Measurements from ENCODE around the gene GFPT2. TPM values are rescaled to one million over a fixed set of nuclear protein-coding genes. Genes with fewer than 3 reads are reported as not detected.

Gene GFPT2
- total and polyA plus RNA-seq, 9 of the 15 experiments (the other 6 are each of a cell fraction or from before 2014, with no cell fraction given) = 0.07 to 0.14 (median 0.08) TPM; not detected in 6

GRCh38 chr5:180328296-180329137 lies 24.6 kb downstream of the GFPT2 start:
- ChIA-PET CTCF (ENCODE audit: low intra/inter-chr PET ratio) (interaction anchor here (1.0 to 1.9 kb wide), 2 partner anchors 35 to 202 kb away, joined by 5 to 12 read pairs; no protein-coding TSS in a partner anchor), POLR2A (interaction anchor here (0.6 to 1.0 kb wide), 6 partner anchors 10 to 282 kb away, joined by 3 to 4 read pairs (median 3); partner anchors contain the start of gene GFPT2)
- H2AFZ ChIP-seq (ENCODE audit: low read depth, low read length) = no peak overlapping the region
- intact Hi-C loops (cut with micrococcal nuclease) = loop anchor here (1.0 kb wide), 2 partner anchors 35 to 127 kb away; no protein-coding TSS in a partner anchor
- WGBS (ENCODE audit: insufficient coverage, low coverage, missing lambda C conversion rate) = 18% methylated on average over 30 of the region's 31 CpGs
- peak; percentile 94 for FAIRE-seq
- H3K9me1 ChIP-seq (ENCODE audit: control insufficient read depth, insufficient read depth, low read length) = peaks cover 2% of the 10 kb centered on the region
- BruUV-seq (replicated peaks) = no TSS peak
- peaks cover 29 to 56% of the 10 kb centered on the region in 2 experiments for H3K27me3 ChIP-seq (ENCODE audit: control insufficient read depth in 2 of 2, insufficient read depth in 2 of 2, low read length in 2 of 2)
- in situ Hi-C loops (cut with MboI) = no loop called here
- no peak overlapping the region; the same call in 1 of the 2 replicates for H3K4me2 ChIP-seq (ENCODE audit: insufficient read depth, low read length)
- H3K9me3 ChIP-seq (replicated peaks; ENCODE audit: control insufficient read depth, insufficient read depth, low read depth, low read length) = no peaks in the 10 kb centered on the region
- peaks cover 5 to 12% of the 10 kb centered on the region in 2 experiments; a peak in 4 of 5 replicates for H3K4me1 ChIP-seq (replicated peaks in 1 of 2; ENCODE audit: control insufficient read depth in 2 of 2, insufficient read depth in 2 of 2, low read length in 2 of 2)
- H3K79me2 ChIP-seq (ENCODE audit: control insufficient read depth, insufficient read depth, low read length) = no peaks in the 10 kb centered on the region
- peak; percentile 76 to 89 (median 81) for DNase-seq (ENCODE audit: extremely low read depth in 1 of 4, low spot score in 3 of 4)
- no peak overlapping the region for H3K4me3 ChIP-seq
- no peaks in the 10 kb centered on the region for H3K36me3 ChIP-seq (ENCODE audit: control insufficient read depth, insufficient read depth, low read length)
- no peak overlapping the region for H3K9ac ChIP-seq (ENCODE audit: insufficient read depth in 1 of 2, low read depth in 2 of 2, low read length in 2 of 2)
- ATAC-seq = peak; percentile 99
- H4K20me1 ChIP-seq (replicated peaks; ENCODE audit: control insufficient read depth, insufficient read depth, low read length) = peaks cover 6% of the 10 kb centered on the region; the same call in 1 of the 2 replicates
- no peak overlapping the region for H3K27ac ChIP-seq (ENCODE audit: extremely low read depth, low read depth, low read length)
- TF ChIP-seq NFE2L1 (tag; IDR thresholded peaks at IDR 0.05; ENCODE audit: borderline replicate concordance, low read depth) (no peak), CREM (IDR thresholded peaks at IDR 0.05; ENCODE audit: low read depth) (peak; percentile 55), REST (IDR thresholded peaks at IDR 0.05; ENCODE audit: borderline replicate concordance) (peak; percentile 62; the same call in 1 of the 2 replicates), REST (CRISPR knock-in tag; IDR thresholded peaks at IDR 0.05; ENCODE audit: low read depth) (no peak), SNAPC5 (CRISPR knock-in tag; IDR thresholded peaks at IDR 0.05) (no peak), XRCC5 (IDR thresholded peaks at IDR 0.05; ENCODE audit: low read depth, low read length) (peak; percentile 81; the same call in 1 of the 2 replicates), BCOR (IDR thresholded peaks at IDR 0.05) (peak; percentile 62; the same call in 1 of the 2 replicates), CTCFL (IDR thresholded peaks at IDR 0.05; ENCODE audit: borderline replicate concordance, insufficient read depth, low read depth, low read length, poor library complexity, severe bottlenecking) (peak; percentile 78), JUND (IDR thresholded peaks at IDR 0.05; ENCODE audit: borderline replicate concordance, low read depth, low read length) (0 out of 2 replicates have a peak, but pooled peaks have one; percentile 20), JUND (tag; IDR thresholded peaks at IDR 0.05; ENCODE audit: borderline replicate concordance, low read depth, low read length) (no peak; the same call in 2 of the 3 replicates)

Measured in K562 (cell line).